SJCRH30 (cell line): ENCODE measurements around the gene HUNK. TPM values are rescaled to one million over a fixed set of nuclear protein-coding genes. Genes with fewer than 3 reads are reported as not detected.

Experiments used
- DNase-seq, 2 experiments: peaks; one replicate each; pipeline ENCODE4 v3.0.0-alpha.2; 2015 to 2020
- H3K27ac ChIP-seq: fragments of 250-450 bp; sonication (Bioruptor Pico); 2 replicates; pipeline ENCODE4 v1.5.1; 2020; ENCODE audit warnings: mild to moderate bottlenecking, moderate library complexity
- H3K27me3 ChIP-seq: fragments of 250-450 bp; sonication (Bioruptor Pico); 2 replicates; pipeline ENCODE4 v1.5.1; 2020; ENCODE audit warnings: mild to moderate bottlenecking, moderate library complexity
- H3K36me3 ChIP-seq: fragments of 250-450 bp; sonication (Bioruptor Pico); 2 replicates; pipeline ENCODE4 v1.5.1; 2020; ENCODE audit warnings: mild to moderate bottlenecking, moderate library complexity
- H3K4me1 ChIP-seq: fragments of 250-450 bp; sonication (Bioruptor Pico); 2 replicates; pipeline ENCODE4 v1.5.1; 2020; ENCODE audit warnings: mild to moderate bottlenecking, moderate library complexity
- H3K4me3 ChIP-seq: fragments of 250-450 bp; sonication (Bioruptor Pico); 2 replicates; pipeline ENCODE4 v1.5.1; 2020; ENCODE audit warnings: mild to moderate bottlenecking, moderate library complexity
- H3K9me3 ChIP-seq: fragments of 250-450 bp; sonication (Bioruptor Pico); replicated peaks from 2 replicates; pipeline ENCODE4 v1.5.1; 2020; ENCODE audit warnings: mild to moderate bottlenecking, moderate library complexity
- total RNA-seq: library from RNA; depleted of rRNA; stranded (reverse); fragments of >200 nt; shearing (Covaris generic); gene quantifications from 2 replicates; pipeline ENCODE4 v1.2.3, GENCODE V29; 2014

The HUNK gene
- total RNA-seq, 1 experiment from 2014 or later, result 38.9 TPM

DNA sequence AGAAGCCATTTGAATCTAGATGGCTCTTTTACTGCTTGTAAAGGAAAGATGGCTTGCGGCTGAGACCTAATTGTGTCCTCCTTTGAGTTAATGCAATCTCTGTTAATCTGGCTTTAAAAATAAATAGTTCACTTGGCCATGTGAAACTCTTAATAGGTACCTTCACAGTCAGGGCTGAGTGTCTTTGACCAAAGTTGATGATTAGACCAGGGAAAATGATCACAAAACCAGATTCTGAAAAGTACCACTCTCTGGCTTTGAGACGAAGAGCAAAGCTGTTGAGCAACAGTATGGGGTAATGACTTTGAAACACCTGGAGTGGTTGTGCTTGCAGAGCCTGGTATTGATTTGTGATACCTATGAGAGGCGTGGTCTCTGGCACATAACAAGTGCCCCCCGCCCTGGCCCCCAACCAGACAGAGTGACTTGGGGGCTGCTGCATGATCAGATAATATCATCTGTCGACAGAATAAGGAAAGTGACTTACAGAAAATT is 4.7 kb downstream of the HUNK start:
- H3K36me3 ChIP-seq, result peaks cover 18% of the 10 kb centered on the region
- no peaks in the 10 kb centered on the region for H3K27me3 ChIP-seq
- DNase-seq, result no peak
- H3K4me3 ChIP-seq, result no peak overlapping the region
- no peaks in the 10 kb centered on the region for H3K9me3 ChIP-seq
- peaks cover 49% of the 10 kb centered on the region for H3K4me1 ChIP-seq
- no peak overlapping the region for H3K27ac ChIP-seq

DNA sequence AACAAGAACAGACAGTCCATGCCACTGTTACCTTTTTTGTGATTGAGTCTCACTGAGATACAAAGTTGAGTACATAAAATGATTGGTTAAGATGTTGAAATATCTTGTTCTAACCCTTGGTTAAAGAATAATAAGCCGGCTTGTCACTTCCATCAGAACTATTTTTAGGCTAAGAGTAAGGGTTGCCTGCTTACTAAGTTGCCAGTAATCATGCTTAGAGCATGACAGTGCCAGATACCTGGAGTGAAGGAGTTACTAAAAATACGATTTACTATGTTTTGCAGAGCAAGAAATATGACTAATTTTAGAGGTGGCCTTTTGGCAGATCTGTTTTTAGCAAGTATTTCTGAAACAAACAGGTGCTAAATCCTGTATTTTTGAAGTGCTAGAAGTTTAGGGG is 6.0 kb downstream of the HUNK start:
- no peak for DNase-seq
- Histone ChIP-seq H3K9me3 (peaks cover 7% of the 10 kb centered on the region; the same call in 1 of the 2 replicates), H3K27me3 (no peaks in the 10 kb centered on the region), H3K27ac (peak overlapping the region; percentile 90), H3K4me1 (peaks cover 49% of the 10 kb centered on the region), H3K36me3 (peaks cover 21% of the 10 kb centered on the region), H3K4me3 (peak overlapping the region; percentile 6; the same call in 1 of the 2 replicates)

DNA sequence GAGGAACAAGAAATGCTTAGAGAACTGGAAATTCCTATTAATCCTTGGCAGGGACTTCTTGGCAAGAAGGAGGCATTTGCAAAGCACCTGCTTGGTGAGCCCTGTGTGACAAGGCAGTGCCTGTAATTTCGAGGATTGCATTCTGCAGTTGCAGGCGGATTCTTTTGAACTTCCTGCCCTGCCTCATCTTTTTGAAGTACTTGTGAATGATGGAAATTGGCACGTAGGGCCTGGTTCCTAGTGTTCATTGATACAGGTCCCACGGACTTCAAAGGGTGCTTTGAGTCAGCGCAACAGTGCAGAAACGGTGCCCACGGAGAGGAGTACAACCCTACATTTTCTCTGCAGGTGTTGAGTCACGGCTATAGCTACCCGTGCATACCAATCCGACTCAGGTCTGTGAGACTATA is 6.4 kb downstream of the HUNK start:
- DNase-seq, result peak; percentile 40 to 62
- no peaks in the 10 kb centered on the region for H3K27me3 ChIP-seq
- peaks cover 7% of the 10 kb centered on the region; the same call in 1 of the 2 replicates for H3K9me3 ChIP-seq
- peak overlapping the region; percentile 90 for H3K27ac ChIP-seq
- H3K4me1 ChIP-seq, result peaks cover 49% of the 10 kb centered on the region
- H3K4me3 ChIP-seq, result peak overlapping the region; percentile 6
- H3K36me3 ChIP-seq, result peaks cover 21% of the 10 kb centered on the region

DNA sequence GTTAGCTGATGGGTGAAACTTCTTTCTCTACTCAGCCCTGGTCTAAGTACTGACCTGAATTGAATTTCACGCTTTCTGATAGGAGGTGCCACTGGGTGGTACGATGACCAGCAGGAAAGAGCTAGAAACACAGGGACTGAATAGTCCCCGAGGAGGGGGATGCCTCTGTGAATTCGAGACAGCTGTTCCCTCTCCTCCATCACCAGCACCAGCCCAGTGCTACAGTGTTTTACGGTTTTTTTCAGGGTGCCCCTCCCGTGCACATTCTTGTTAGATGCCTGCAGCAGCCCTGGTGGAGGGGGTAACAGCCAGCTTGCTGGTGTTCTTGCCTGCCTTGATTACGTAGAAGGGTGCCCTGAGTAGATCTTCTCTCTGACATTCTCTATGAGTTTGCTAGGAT is 7.1 kb downstream of the HUNK start:
- Histone ChIP-seq H3K27me3 (no peaks in the 10 kb centered on the region), H3K4me3 (peak overlapping the region; percentile 6), H3K36me3 (peaks cover 18% of the 10 kb centered on the region), H3K27ac (peak overlapping the region; percentile 90), H3K9me3 (peaks cover 7% of the 10 kb centered on the region; the same call in 1 of the 2 replicates), H3K4me1 (peaks cover 49% of the 10 kb centered on the region)
- DNase-seq, result peak; percentile 96 to 98

DNA sequence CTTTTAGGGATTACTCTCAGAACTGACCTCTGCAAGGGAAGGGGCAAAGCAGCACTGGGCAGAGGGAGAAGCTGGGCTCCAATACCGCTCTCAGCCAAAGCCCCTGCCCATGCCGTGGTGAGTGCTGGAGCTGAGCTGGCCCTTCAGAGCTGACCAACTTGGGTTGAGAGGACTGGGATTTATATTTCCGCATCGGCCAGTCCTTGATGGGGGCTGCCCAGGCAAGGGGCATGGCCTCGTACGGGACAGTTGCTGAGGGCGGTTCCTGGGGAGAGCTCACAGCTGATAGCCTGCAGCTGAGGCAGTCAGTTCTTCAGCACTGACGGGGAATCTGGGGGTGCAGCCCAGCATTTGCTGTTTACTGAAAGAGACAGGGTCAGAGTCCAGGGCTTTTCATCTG is 8.0 kb downstream of the HUNK start:
- H3K4me3 ChIP-seq, result no peak overlapping the region
- DNase-seq, result peak; percentile 16 to 32
- H3K36me3 ChIP-seq, result peaks cover 15% of the 10 kb centered on the region
- H3K27me3 ChIP-seq, result no peaks in the 10 kb centered on the region
- peaks cover 7% of the 10 kb centered on the region; the same call in 1 of the 2 replicates for H3K9me3 ChIP-seq
- peak overlapping the region; percentile 90 for H3K27ac ChIP-seq
- peaks cover 43% of the 10 kb centered on the region for H3K4me1 ChIP-seq

DNA sequence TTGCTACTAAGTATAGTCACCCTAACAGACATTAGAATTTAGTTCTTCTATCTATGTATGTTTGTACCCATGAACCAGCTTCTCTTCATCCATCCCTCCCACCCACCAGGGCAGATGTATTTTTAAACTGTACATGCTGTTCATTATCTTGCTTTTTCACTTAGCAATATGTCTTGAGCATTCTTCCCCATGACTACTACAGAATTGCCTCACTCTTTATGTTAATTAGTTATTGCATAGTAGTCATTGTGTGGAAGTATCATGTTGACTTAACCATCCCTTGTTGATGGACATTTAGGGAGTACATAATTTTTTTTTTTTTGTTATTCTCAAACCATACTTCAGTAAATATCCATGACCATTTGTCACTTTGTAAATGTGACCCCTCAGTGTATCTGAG is 9.9 kb downstream of the HUNK start:
- Histone ChIP-seq H3K4me1 (peaks cover 42% of the 10 kb centered on the region), H3K9me3 (peaks cover 7% of the 10 kb centered on the region; the same call in 1 of the 2 replicates), H3K27ac (no peak overlapping the region), H3K36me3 (peaks cover 6% of the 10 kb centered on the region; the same call in 1 of the 2 replicates), H3K4me3 (no peak overlapping the region), H3K27me3 (no peaks in the 10 kb centered on the region)
- DNase-seq, result no peak

DNA sequence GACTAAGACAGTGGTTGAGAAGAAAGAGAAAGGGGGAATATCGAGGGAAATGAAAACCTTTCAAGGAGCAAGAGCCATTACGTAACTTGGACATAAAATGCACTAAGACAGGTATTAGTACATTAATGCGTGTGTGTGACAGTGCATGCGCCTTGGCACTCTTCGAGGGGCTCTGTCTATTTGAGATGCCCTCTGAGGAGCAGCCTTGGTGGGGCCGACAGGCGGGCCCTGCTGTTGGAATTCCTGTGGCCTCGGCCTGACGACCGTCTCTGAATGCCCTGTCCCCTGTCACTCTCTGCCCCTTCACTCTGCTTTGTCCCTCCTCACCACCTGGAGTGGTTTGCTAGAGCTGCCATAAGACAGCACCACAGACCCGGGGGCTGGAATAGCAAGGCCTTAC is 12.3 kb downstream of the HUNK start:
- Histone ChIP-seq H3K4me1 (peaks cover 30% of the 10 kb centered on the region), H3K27me3 (no peaks in the 10 kb centered on the region), H3K36me3 (peaks cover 6% of the 10 kb centered on the region; the same call in 1 of the 2 replicates), H3K9me3 (peaks cover 7% of the 10 kb centered on the region; the same call in 1 of the 2 replicates), H3K4me3 (no peak overlapping the region), H3K27ac (no peak overlapping the region)
- no peak for DNase-seq

DNA sequence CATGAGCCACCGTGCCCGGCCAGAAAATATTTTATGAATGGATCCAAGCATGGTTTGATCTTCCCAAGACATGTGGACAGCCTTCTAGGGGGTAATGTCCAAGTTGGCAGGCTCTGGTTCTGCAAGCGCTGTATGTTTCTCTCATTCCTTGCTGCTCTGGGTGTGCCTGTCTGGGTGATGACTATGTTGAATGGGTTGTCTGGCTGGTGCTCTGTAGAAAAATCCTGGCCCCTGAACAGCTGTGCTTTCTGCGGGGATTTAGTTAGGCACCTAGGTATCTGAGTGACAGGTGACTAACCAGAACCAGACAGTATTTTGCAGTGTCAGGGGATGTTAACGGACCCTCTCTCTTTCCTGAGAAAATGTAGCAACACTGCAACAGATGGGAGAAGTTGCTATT is 14.1 kb downstream of the HUNK start:
- no peaks in the 10 kb centered on the region for H3K27me3 ChIP-seq
- H3K27ac ChIP-seq, result no peak overlapping the region
- peaks cover 25% of the 10 kb centered on the region for H3K4me1 ChIP-seq
- H3K4me3 ChIP-seq, result no peak overlapping the region
- no peak for DNase-seq
- H3K9me3 ChIP-seq, result peaks cover 7% of the 10 kb centered on the region; the same call in 1 of the 2 replicates
- peaks cover 8% of the 10 kb centered on the region; the same call in 1 of the 2 replicates for H3K36me3 ChIP-seq

DNA sequence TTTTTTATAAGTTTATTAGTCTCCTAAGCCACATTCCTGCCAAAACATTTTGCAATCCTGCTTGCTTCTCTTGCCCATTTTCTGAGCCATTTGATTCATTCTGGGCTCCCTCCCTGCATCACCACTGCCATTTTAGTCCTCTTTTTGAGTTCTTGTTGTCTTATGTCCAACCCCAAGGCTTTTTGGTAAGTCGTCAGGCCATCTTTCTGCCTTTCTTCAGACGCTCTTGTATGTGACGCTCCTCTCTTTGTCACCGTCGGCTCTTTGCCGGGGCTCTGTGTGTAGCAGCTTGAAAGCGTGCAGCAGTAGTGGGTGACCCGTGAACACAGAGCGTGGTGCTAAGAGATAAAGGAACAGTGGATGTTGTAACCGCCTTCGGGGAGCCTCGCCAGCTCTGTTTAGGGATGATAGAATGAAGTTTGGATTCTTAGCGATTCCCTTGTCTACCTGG is 14.6 kb downstream of the HUNK start:
- DNase-seq, result no peak

DNA sequence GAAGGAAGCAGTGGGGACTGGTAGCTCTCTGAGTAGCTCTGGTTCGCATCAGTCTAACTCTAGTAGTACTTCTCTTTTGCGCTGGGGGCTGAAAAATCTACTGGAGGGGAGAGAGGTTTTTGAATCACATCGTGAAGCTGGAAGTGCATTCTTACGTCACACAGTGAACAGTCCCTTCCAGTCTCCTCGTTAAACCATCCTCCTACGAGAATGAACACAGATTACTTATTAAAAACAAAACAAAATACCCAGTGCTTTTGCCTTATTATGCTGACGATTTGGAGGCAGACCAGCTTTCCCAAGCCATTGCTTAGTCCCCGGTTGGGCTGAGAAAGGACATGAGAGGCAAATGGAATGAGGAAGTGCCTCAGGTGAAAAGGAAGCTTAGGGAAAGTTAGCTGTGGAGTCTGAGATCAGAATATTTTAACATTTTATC is 16.1 kb downstream of the HUNK start:
- peak in 1 of 2 experiments; percentile 32 for DNase-seq
- Histone ChIP-seq H3K27me3 (no peaks in the 10 kb centered on the region), H3K9me3 (no peaks in the 10 kb centered on the region), H3K36me3 (peaks cover 5% of the 10 kb centered on the region; the same call in 1 of the 2 replicates), H3K4me1 (peaks cover 40% of the 10 kb centered on the region), H3K27ac (no peak overlapping the region), H3K4me3 (no peak overlapping the region)

More for the DNA sequence above, 14.6 kb downstream of the HUNK start:
- peaks cover 7% of the 10 kb centered on the region; the same call in 1 of the 2 replicates for H3K9me3 ChIP-seq
- H3K27me3 ChIP-seq, result no peaks in the 10 kb centered on the region
- H3K27ac ChIP-seq, result no peak overlapping the region
- peaks cover 25% of the 10 kb centered on the region for H3K4me1 ChIP-seq
- H3K4me3 ChIP-seq, result no peak overlapping the region
- H3K36me3 ChIP-seq, result peaks cover 8% of the 10 kb centered on the region; the same call in 1 of the 2 replicates

DNA sequence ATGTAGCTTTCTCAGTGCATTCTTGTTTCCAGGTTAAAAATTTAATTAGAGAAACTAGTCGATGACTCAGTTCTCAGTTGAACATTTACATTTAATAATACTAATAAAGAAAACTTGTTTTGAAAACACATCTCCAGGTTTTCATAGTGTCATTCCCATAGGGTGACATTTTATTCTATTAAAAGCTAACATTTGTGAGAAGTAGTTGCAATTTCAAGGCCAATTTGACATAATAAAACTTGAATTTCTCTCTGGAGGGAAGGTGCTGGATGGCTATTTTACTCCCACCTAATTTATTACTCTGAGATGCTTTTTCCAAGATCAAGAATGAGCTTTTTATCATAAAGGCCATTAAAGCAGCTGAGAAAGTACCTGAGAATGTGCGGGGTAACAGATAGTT is 16.6 kb downstream of the HUNK start:
- Histone ChIP-seq H3K9me3 (no peaks in the 10 kb centered on the region), H3K4me1 (peaks cover 45% of the 10 kb centered on the region), H3K27ac (no peak overlapping the region), H3K4me3 (no peak overlapping the region), H3K36me3 (peaks cover 5% of the 10 kb centered on the region; the same call in 1 of the 2 replicates), H3K27me3 (no peaks in the 10 kb centered on the region)
- DNase-seq, result no peak

DNA sequence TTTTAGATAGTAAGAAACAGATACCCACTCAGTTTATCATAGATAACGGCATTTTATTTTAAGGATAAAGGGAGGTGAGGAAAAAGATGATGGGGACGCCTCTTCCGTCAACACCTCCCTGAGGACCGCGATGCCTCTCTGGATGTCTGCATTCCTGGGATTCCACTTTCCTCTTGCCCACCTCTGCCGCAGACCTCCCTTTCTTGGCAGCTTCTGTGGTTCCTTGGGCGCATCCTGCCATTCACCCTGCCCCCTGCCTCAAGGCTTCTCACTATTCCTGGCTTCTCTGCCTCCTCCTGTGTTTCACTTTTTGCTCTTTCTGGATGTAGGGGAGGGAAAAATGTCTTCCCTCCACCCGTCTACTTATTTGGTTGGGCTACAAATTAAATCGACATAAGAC is 19.9 kb downstream of the HUNK start:
- no peak overlapping the region for H3K27ac ChIP-seq
- no peaks in the 10 kb centered on the region for H3K27me3 ChIP-seq

DNA sequence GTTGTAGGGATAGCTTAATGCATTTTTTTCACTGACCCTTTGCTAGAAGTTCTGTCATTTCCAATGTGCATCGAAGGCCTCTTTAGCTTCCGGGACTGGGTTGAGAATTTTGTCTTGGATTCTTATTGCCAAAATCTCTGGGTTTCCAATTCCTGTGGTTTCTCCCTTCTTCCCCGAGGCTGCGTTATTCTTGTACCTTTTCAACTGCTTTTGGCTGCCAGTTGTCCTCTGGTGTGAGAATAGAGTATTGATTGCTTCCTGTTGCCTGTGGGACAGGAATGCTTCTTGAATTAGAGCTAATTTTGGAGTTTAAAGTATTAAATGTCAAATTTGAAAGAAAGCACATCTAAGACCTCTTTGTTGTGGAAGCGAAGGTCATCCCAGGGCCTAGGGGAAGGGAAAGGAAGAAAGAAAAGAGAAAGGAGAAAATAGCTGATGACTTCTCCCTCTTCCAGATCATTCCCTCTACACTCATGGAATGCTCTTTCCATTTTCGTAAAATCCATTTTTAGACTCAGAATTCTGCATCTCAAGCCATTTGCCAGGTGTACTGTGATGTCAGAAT is 21.1 kb downstream of the HUNK start:
- Histone ChIP-seq H3K36me3 (peaks cover 15% of the 10 kb centered on the region), H3K4me1 (peaks cover 67% of the 10 kb centered on the region), H3K27me3 (no peaks in the 10 kb centered on the region), H3K4me3 (no peak overlapping the region), H3K27ac (peak overlapping the region; percentile 75), H3K9me3 (no peaks in the 10 kb centered on the region)
- peak; percentile 35 to 72 for DNase-seq

More for the DNA sequence above, 19.9 kb downstream of the HUNK start:
- DNase-seq, result no peak
- H3K36me3 ChIP-seq, result peaks cover 14% of the 10 kb centered on the region
- no peaks in the 10 kb centered on the region for H3K9me3 ChIP-seq
- peaks cover 68% of the 10 kb centered on the region for H3K4me1 ChIP-seq
- H3K4me3 ChIP-seq, result no peak overlapping the region

DNA sequence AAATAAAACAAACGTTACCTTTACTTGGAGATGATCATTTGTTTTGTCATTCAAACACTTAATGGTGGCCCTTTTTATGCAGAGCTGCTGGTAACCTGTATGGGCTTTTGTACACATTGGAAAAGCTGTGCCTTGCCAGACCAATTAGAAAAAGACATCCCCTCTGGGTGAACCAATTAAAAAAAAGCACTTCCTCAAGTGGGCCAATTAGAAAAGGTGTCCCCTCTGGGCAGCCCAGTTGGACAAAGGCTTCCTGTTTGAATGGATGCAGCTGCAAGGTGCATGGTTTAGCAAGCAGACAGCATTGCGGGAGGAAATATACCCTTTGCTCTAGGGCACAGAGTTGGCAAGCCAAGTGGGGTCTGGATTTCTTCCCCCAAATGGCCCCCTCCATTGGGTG is 21.6 kb downstream of the HUNK start:
- peak; percentile 50 to 74 for DNase-seq
- H3K27me3 ChIP-seq, result no peaks in the 10 kb centered on the region
- H3K27ac ChIP-seq, result peak overlapping the region; percentile 75
- no peak overlapping the region for H3K4me3 ChIP-seq
- peaks cover 15% of the 10 kb centered on the region for H3K36me3 ChIP-seq
- H3K4me1 ChIP-seq, result peaks cover 61% of the 10 kb centered on the region
- no peaks in the 10 kb centered on the region for H3K9me3 ChIP-seq

DNA sequence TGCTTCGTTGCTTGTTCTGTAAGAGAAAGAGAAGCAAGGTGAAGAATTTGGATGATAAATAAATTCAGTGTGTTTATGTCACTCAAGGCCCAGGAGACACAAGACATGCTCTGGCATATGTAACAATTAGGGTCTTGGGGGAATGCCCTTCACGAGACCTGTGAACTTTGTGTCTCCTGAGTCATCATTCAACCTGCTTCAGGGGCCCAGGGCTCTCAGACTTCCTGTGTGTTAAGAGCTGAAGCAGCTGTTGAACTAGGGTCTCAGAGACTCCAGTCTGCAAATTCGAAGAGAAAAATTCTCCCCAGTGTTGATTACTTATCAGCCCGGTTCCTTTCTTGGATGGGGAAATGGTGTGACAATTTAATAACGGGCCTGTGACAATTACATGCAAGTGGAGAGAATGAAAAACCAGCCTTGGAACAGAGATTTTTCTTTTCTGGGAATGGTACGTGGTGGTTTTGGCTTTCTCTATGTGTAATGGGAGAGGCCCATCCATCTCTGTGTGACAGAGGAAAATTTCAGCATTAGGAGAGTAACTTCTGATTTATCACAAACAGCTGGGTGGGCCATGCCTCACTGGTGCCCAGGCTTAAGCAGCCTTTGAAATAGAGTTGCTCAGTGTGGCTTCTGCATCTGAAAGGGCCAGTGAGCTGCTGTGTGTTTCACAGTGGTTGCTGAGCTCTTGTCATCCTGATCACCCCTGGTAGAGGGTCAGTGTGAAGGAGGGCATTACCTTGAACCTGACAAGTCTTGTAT is 22.4 kb downstream of the HUNK start:
- H3K27ac ChIP-seq, result peak overlapping the region; percentile 75

More for the DNA sequence above, 22.4 kb downstream of the HUNK start:
- peak; percentile 76 to 91 for DNase-seq
- Histone ChIP-seq H3K36me3 (peaks cover 14% of the 10 kb centered on the region), H3K27me3 (no peaks in the 10 kb centered on the region), H3K4me3 (no peak overlapping the region), H3K9me3 (no peaks in the 10 kb centered on the region), H3K4me1 (peaks cover 59% of the 10 kb centered on the region)
